Calu3 (cell line): ENCODE measurements around the gene SHC1. TPM values are rescaled to one million over a fixed set of nuclear protein-coding genes. Genes with fewer than 3 reads are reported as not detected.

Source experiments
- Bru-seq: library from RNA; stranded (reverse); fragments of 400-500 nt; gene quantifications from one replicate; lab custom pipeline; 2021; lab: Mats Ljungman, UMichigan
- BruChase-seq, 2 experiments: library from RNA; stranded (reverse); fragments of 400-500 nt; gene quantifications; one replicate each; lab custom pipeline; 2021; lab: Mats Ljungman, UMichigan
- BruUV-seq: library from RNA; stranded (reverse); fragments of 400-500 nt; replicated peaks from 2 replicates; lab custom pipeline; 2021; lab: Mats Ljungman, UMichigan
- CTCF ChIA-PET: fragments of 300-600 bp; sonication (Branson Sonifier 250); formaldehyde crosslinking; loops from one replicate; lab custom pipeline; 2022; ENCODE audit warnings: antibody characterized with exemption; lab: Charles Lee
- DNase-seq: peaks from one replicate; pipeline ENCODE4 v3.0.0; 2022
- H3K27ac Mint-ChIP-seq: one replicate; pipeline ENCODE4 v1.8.0; 2022; ENCODE audit warnings: mixed read lengths; ENCODE audit not compliant: unreplicated experiment
- H3K27me3 Mint-ChIP-seq: one replicate; pipeline ENCODE4 v1.8.0; 2022; ENCODE audit warnings: mixed read lengths; ENCODE audit not compliant: unreplicated experiment
- H3K36me3 Mint-ChIP-seq: one replicate; pipeline ENCODE4 v1.8.0; 2022; ENCODE audit warnings: mild to moderate bottlenecking, moderate library complexity, mixed read lengths; ENCODE audit not compliant: insufficient read depth, unreplicated experiment
- H3K4me1 Mint-ChIP-seq: one replicate; pipeline ENCODE4 v1.8.0; 2022; ENCODE audit warnings: mild to moderate bottlenecking, low read depth, mixed read lengths; ENCODE audit not compliant: unreplicated experiment
- H3K4me3 Mint-ChIP-seq: one replicate; pipeline ENCODE4 v1.8.0; 2022; ENCODE audit warnings: mild to moderate bottlenecking, low read depth, moderate library complexity, mixed read lengths; ENCODE audit not compliant: unreplicated experiment
- H3K9me3 Mint-ChIP-seq: one replicate; pipeline ENCODE4 v1.8.0; 2022; ENCODE audit warnings: low read depth, mixed read lengths; ENCODE audit not compliant: unreplicated experiment
- CTCF ChIP-seq: fragments of 200-600 bp; IDR thresholded peaks from one replicate; pipeline ENCODE4 v1.8.0; 2022; ENCODE audit warnings: antibody characterized with exemption; ENCODE audit not compliant: unreplicated experiment
- intact Hi-C: fragments of 100-400 bp; cut with micrococcal nuclease; formaldehyde crosslinking; loops from one replicate; pipeline ENCODE4 v1.10.0; 2022; ENCODE audit not compliant: unreplicated experiment
- long read RNA-seq: library from polyadenylated mRNA; stranded (forward); transcript quantifications from one replicate; pipeline ENCODE4 v2.0.0, GENCODE V29; 2022
- total RNA-seq: library from RNA; stranded (reverse); gene quantifications from 2 replicates; pipeline ENCODE4 v1.2.3, GENCODE V29; 2022

The SHC1 gene
- total RNA-seq (73.5 and 77.5 TPM in 2 replicates), Bru-seq, nascent RNA (percentile 84 among the genes with signal in this experiment), BruChase-seq, experiment 1, labeled RNA remaining after a 6-hour chase (percentile 94 among the genes with signal in this experiment), BruChase-seq, experiment 2, labeled RNA remaining after a 2-hour chase (percentile 92 among the genes with signal in this experiment)
- long read RNA-seq, transcript SHC1-204 (13 exons, 3,059 nt), result minor isoform, 5 of 37 reads
- long read RNA-seq, transcript SHC1-205 (13 exons, 3,062 nt), result major isoform, 8 of 37 reads
- long read RNA-seq, partial matches to known transcripts, result 3 of 37 reads
- long read RNA-seq, other reads (novel, unspliced or antisense), result 19 of 37 reads

DNA sequence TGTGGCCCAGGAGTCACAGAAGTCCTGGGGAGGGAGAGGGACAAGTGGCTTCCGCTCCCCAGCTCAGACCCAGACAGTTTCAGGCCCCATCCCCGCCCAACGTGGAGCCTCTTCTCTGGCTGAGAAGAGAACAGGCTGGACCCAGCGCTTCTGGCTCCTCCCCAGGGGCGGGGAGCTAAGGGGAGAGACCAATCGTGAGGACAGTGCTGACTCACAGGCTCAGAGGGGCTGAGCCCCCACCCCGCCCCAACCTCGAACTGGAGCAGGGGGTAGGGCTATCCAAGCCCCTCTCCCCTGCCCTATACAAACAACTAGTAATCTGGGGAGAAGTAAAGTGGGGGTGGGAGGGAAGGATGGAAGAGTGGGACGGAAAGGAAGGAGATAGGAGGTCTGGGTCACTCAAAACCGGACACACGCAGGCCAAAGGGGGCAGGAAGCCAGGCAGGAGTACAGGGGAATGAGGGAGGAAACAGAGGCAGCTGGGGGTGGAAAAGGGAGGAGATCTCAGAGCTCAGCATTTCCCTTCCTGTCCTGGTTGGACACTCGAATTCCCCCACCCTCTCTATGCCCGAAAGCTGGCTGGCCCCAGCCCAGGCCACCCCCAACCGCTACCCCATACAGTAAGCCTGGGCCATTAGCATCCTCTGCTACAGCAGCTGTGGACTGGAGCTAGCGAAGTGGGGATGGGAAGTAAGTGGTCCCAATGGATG is at the start of gene SHC1:
SHC1 (minus strand) TSS at position 117 of the 710 bp plus-strand sequence. CDS start 221 bp downstream, outside the sequence.
- CTCF ChIA-PET, result interaction anchor here (0.8 to 1.1 kb wide), 2 partner anchors 9 to 48 kb away, joined by 3 to 4 read pairs; partner anchors contain the start of gene PYGO2
- DNase-seq, result peak; percentile 47
- Mint-ChIP-seq H3K4me3 (peak within 1 kb of the TSS; percentile 53), H3K9me3 (no peaks in the 10 kb centered on the region), H3K27ac (peak within 1 kb of the TSS; percentile 69), H3K4me1 (peaks cover 36% of the 10 kb centered on the region), H3K27me3 (no peaks in the 10 kb centered on the region), H3K36me3 (peaks cover 28% of the 10 kb centered on the region)
- intact Hi-C loops, result loop anchor here (5.0 kb wide), 1 partner anchor 92 kb away; the partner anchor contains the start of gene EFNA4
- TF ChIP-seq CTCF, result no peak
- BruUV-seq, result no TSS peak

DNA sequence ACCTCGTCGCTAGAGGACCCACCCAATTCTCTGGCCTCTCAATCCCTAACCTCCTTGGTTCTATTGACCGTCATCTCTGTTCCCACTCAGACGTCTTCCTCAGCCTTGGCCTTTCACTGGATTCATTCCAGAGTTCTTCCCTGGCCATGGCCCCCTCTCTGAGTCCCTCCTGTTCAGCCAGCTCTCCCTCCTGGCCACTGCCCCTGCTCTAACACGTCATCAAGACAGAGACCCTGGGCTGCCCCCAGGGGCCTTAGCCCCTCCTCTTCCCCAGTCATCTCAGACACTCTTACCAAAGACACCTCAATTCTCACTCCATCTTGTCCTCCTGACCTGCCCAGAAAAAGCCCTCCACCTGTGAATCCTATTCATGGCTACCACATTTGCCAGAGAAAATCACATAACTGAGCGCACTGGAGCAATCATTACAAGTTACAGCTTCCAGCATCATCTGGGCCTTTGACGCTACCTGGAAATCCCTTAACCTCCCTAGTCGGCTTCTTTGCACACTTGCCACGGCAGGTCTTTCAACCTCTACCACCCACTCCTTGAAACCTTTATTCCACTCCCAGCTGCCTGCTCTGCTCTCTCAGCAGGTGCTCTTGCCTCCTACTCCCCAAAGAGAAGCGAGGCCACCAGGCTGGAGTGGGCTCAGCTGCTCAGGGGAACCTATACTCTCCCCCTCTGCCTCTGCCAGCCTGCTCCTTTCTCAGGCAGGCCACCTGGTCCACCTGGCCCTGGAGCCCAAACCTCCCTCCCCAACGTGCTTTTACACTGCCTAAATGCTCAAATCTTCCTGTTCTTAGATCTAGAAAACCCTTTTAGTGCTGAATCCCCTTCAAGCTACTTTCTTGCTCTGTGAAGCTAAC is 49.1 kb upstream of the SHC1 start:
- TF ChIP-seq CTCF, result no peak
- intact Hi-C loops, result no loop called here
- no peak for DNase-seq
- CTCF ChIA-PET, result interaction anchor here (0.7 to 1.4 kb wide), 4 partner anchors 9 to 25 kb away, joined by 3 to 8 read pairs (median 4); partner anchors contain the start of gene ZBTB7B
- Mint-ChIP-seq H3K36me3 (peaks cover 50% of the 10 kb centered on the region), H3K4me3 (no peak overlapping the region), H3K27me3 (no peaks in the 10 kb centered on the region), H3K27ac (peak overlapping the region; percentile 2), H3K9me3 (no peaks in the 10 kb centered on the region), H3K4me1 (peaks cover 47% of the 10 kb centered on the region)
- no TSS peak for BruUV-seq

GRCh38 chr1:155018617-155019348 is 48.2 kb upstream of the SHC1 start:
- intact Hi-C loops, result no loop called here
- H3K27me3 Mint-ChIP-seq, result no peaks in the 10 kb centered on the region
- H3K9me3 Mint-ChIP-seq, result no peaks in the 10 kb centered on the region
- no peak for TF ChIP-seq CTCF
- CTCF ChIA-PET, result interaction anchor here (0.7 to 1.8 kb wide), 6 partner anchors 9 to 63 kb away, joined by 3 to 12 read pairs (median 4); partner anchors contain the start of genes PBXIP1, SHC1 and ZBTB7B
- peak overlapping the region; percentile 2 for H3K27ac Mint-ChIP-seq
- no peak overlapping the region for H3K4me3 Mint-ChIP-seq
- DNase-seq, result no peak
- no TSS peak for BruUV-seq
- peaks cover 50% of the 10 kb centered on the region for H3K36me3 Mint-ChIP-seq
- peaks cover 42% of the 10 kb centered on the region for H3K4me1 Mint-ChIP-seq
